HG03439 (cell line): Measurements from ENCODE around the gene ANKRD18B.
A peak's percentile ranks its signal among the peaks of the same experiment; 100 is the strongest.
"Not testable (repeated sequence)": the region's sequence is repeated elsewhere in the genome, so short reads cannot be mapped to it uniquely, and the experiment has no call there.

Experiments used
- ATAC-seq: cut with Tn5 transposase; IDR thresholded peaks from one replicate; pipeline ENCODE4 v1.9.1; 2021; ENCODE audit warnings: mild to moderate bottlenecking, moderate library complexity; ENCODE audit not compliant: unreplicated experiment

ANKRD18B gene

GRCh38 chr9:33523397-33524305 lies at the start of gene ANKRD18B:
ANKRD18B (plus strand) TSS chr9:33524251; CDS start chr9:33524490, 239 bp downstream.
- not testable (repeated sequence) for ATAC-seq

GRCh38 chr9:33475357-33475756 lies 48.7 kb upstream of the ANKRD18B start:
- no peak for ATAC-seq

GRCh38 chr9:33476503-33476902 lies 47.5 kb upstream of the ANKRD18B start:
- no peak for ATAC-seq

- no peak for ATAC-seq
Measured at GRCh38 chr9:33480106-33480505, 43.9 kb upstream of the ANKRD18B start.

GRCh38 chr9:33480976-33481375 lies 43.1 kb upstream of the ANKRD18B start:
- no peak for ATAC-seq

GRCh38 chr9:33485312-33485711 lies 38.7 kb upstream of the ANKRD18B start:
- not testable (repeated sequence) for ATAC-seq

- ATAC-seq, result no peak
Measured at GRCh38 chr9:33489066-33489465, 35.0 kb upstream of the ANKRD18B start.

GRCh38 chr9:33493819-33494218 lies 30.2 kb upstream of the ANKRD18B start:
- ATAC-seq, result not testable (repeated sequence)

GRCh38 chr9:33498387-33498786 lies 25.7 kb upstream of the ANKRD18B start:
- ATAC-seq, result no peak

- no peak for ATAC-seq
Measured at GRCh38 chr9:33506626-33507370, 17.3 kb upstream of the ANKRD18B start.

- ATAC-seq, result peak; percentile 59
Measured at GRCh38 chr9:33510262-33511183, 13.5 kb upstream of the ANKRD18B start.

- not testable (repeated sequence) for ATAC-seq
Measured at GRCh38 chr9:33511184-33511517, 12.9 kb upstream of the ANKRD18B start.

GRCh38 chr9:33512535-33512934 lies 11.5 kb upstream of the ANKRD18B start:
- ATAC-seq, result not testable (repeated sequence)

- ATAC-seq, result not testable (repeated sequence)
Measured at GRCh38 chr9:33515342-33515995, 8.6 kb upstream of the ANKRD18B start.

GRCh38 chr9:33516397-33516796 lies 7.7 kb upstream of the ANKRD18B start:
- not testable (repeated sequence) for ATAC-seq

- no peak for ATAC-seq
Measured at GRCh38 chr9:33517373-33517772, 6.7 kb upstream of the ANKRD18B start.

- not testable (repeated sequence) for ATAC-seq
Measured at GRCh38 chr9:33517934-33518577, 6.0 kb upstream of the ANKRD18B start.

- not testable (repeated sequence) for ATAC-seq
Measured at GRCh38 chr9:33521861-33522260, 2.2 kb upstream of the ANKRD18B start.

- ATAC-seq, result no peak
Measured at GRCh38 chr9:33524306-33524947, 376 bp downstream of the ANKRD18B start.
